Measurements from ENCODE around the gene MYO16.
"Not testable (repeated sequence)": the region's sequence is repeated elsewhere in the genome, so short reads cannot be mapped to it uniquely, and the experiment has no call there.

Gene MYO16

GRCh38 chr13:108984251-108984920 lies 355.0 kb downstream of the MYO16 start:
- DNase-seq: no peak

GRCh38 chr13:108985166-108985565 lies 355.8 kb downstream of the MYO16 start:
- DNase-seq: no peak

GRCh38 chr13:108987517-108987916 lies 358.1 kb downstream of the MYO16 start:
- DNase-seq: no peak

DNA sequence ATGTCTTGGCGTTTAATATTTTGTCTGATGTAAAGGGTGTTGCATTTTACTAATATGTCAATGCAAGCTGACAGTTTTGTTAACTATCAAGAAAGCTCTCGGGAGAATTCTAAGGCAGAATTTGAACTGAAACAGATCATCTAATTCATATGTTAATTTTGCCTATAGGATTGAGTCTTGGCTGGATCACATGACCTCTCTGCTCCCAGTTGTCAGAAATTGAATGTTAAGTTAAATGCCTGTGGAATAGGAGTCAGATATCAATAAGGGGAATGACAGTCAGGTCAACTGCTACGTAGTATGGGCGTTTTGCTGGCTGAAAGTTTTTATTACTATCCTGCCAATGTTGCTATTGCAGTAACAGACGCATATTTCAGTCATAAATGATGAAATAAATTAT lies 358.5 kb downstream of the MYO16 start:
- DNase-seq: no peak

DNA sequence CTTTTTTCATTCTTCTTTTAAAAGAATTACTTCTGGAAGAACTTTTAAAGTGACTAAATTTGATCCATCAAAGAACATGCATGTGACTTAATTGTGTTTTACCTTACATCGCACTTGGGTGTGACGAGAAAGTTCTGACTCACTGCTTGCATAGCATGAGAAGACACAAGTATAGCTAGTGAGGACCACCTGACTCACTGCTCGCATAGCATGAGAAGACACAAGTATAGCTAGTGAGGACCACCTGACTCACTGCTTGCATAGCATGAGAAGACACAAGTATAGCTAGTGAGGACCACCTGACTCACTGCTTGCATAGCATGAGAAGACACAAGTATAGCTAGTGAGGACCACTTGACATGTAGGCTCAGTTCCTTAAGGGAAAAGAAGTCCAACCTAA lies 362.0 kb downstream of the MYO16 start:
- not testable (repeated sequence) for DNase-seq

GRCh38 chr13:108993346-108993745 lies 363.9 kb downstream of the MYO16 start:
- peak in 3 of 4 experiments; percentile 6 to 18 (median 15) for DNase-seq

DNA sequence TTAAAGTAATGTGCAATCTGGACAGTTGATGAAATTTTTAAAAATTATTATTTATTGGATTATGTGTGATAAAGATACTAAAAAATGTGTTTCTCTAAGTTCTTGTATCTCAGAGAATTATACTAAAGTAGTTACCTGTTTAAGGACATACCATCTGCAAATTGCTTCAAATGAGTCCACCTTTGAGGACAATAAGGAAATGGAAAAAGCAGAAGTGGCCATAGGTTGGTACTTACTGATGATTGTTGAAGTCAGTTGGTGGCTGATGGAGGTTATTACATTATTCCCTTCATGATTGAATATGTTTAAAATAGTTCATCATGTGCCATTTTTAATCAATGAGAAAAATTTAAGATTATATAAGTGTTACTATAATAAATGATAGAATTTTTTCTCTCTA lies 367.0 kb downstream of the MYO16 start:
- DNase-seq: no peak

DNA sequence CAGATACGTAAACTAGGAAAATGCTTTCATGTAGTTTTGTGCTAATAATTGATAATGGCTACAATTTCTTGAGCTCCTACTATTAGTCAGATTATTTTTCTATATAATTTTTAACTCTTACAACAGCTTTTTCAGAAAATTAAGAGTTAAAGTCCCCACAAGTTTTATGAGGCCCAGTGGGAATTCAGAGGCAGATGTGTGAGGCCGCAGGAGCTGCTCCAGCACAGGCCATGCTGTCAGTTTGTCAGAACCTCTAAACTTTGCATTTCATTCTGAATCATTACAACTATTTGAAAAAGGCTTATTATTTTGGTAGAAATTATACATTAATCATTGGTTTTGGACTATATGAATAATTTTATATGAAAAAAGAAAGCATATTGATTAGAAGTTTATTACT lies 370.8 kb downstream of the MYO16 start:
- no peak for DNase-seq

GRCh38 chr13:109002934-109003333 lies 373.5 kb downstream of the MYO16 start:
- DNase-seq: no peak

DNA sequence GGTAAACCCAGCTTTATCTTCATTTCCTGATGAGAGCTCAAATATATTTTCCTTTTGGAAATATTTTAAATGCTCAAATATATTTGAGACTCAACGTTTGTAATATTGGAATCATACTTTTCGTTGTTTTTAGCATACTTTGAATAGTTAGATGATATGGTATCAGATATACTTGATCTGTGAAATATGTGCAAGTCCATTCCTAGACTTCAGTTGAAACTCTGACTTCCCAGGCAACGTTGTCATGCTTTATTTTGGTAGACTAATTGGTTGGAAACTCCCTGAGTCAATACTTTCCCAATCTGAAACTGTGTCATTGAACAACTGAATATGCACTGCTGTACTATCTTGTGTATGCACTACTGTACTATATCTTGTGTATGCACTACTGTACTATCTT lies 378.5 kb downstream of the MYO16 start:
- no peak for DNase-seq

GRCh38 chr13:109009756-109010155 lies 380.3 kb downstream of the MYO16 start:
- no peak for DNase-seq

DNA sequence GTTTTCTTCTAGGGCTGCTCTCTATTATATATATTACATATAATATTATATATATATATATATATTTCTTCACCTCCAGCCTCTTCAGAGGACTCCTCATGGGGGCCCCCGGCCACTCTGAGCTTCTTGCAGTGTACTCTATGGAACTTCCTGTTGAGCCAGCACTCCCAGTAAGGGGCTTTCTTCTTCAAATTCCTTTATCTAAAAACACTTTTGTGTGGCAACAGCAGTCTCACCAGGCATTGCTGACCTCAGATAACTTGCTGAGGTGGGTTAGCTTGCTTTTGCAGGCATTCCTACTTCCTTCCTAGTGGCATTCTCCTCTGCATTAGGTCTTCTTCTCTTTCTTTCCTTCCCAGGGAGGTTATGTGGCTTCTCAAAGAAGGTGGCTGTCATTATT lies 381.5 kb downstream of the MYO16 start:
- DNase-seq: no peak

- DNase-seq: no peak
These were observed 382.7 kb downstream of the MYO16 start for GRCh38 chr13:109012115-109012514.

DNA sequence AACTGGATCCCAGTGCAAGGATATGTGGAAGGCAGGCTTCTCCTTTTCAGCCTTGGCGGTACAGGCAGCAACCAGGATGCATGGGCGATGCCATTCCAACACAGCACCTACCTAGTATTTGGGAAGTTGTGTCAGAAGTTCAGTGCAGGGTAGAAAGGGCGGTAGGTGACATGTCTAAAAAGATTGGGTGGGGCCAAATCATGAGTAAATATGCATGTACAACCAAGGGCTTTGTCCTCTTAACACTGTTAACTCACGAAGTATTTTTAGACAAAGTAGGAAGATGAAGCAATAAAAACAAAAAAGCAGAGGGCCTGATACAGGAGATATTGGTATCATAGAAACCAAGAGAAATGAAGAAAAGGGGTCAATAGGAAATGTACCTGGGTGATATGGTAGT lies 392.1 kb downstream of the MYO16 start:
- no peak for DNase-seq

GRCh38 chr13:109024611-109025010 lies 395.2 kb downstream of the MYO16 start:
- no peak for DNase-seq

- no peak for DNase-seq
These were observed 396.9 kb downstream of the MYO16 start for GRCh38 chr13:109026266-109026665.

- no peak for DNase-seq
These were observed 399.2 kb downstream of the MYO16 start for GRCh38 chr13:109028624-109029023.

DNA sequence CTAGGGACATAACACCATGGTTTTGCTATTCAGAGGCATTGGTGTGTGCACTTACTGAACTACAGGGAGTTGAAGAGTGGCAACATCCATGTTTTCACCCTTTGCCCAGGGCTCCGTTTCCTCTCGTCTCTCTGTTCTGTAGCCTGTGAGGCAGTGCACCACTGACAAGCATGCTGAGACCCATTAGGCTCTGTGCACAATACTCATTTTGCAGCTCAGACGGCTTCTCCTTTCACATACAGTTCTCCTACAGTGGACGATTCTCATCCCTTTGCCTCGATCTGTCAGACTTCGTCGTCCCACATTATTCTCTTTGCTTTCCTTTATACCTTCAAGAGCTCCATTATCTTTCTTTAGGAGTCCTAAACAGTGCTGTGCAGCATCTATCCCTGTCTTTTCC lies 403.7 kb downstream of the MYO16 start:
- DNase-seq: no peak

DNA sequence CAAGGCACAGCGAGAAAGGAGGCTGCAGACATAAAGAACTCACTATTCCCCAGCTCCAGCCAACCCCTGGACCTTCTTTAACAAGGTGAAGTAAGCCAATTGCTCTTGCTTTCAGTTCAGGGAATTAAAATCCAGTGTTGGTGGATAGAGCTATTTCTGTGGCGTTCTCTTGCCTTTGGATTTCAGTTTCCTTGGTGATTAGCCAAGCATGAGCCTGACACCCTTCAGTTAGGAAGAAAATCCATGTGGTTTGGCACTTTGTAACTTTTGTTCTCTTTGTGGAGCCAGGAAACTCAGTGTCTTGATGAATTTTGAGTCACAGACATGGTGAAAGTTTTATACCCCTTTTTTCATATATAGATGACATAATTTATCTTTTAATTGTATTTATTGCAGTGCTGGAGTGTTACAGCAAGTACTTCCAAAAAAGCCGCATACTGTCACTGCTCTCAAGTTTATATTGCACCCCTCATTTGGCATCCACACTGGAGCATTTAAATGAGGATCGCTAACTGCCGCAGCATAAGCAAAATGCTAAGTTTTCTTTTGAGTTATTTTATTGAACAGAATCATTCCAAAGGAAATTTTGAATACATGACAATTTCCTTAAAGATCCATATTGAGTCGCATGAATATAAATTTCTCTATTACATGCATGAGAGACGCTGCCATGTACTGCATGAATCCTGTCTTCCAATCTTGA lies 406.8 kb downstream of the MYO16 start:
- no peak for DNase-seq

- DNase-seq: no peak
These were observed 414.2 kb downstream of the MYO16 start for GRCh38 chr13:109043636-109044035.

GRCh38 chr13:109055850-109056249 lies 426.4 kb downstream of the MYO16 start:
- no peak for DNase-seq

DNA sequence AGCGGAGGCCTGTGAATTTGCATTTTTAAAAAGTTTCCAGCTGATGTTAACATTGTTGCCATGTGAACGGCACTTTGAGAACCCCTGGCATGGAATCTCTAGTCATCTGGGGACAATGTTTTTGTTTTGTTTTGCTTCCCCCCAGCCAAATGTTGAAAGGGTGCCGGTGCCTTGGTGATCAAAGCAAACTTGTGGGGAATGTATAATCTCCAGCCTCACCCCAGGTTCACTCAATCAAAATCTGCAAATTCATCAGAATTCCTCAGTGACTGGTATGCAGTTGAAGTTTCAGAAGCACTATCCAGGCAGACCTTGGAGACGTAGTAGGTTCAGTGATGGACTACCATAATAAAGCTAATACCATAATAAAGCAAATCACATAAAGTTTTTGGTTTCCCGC lies 428.7 kb downstream of the MYO16 start:
- no peak for DNase-seq

DNA sequence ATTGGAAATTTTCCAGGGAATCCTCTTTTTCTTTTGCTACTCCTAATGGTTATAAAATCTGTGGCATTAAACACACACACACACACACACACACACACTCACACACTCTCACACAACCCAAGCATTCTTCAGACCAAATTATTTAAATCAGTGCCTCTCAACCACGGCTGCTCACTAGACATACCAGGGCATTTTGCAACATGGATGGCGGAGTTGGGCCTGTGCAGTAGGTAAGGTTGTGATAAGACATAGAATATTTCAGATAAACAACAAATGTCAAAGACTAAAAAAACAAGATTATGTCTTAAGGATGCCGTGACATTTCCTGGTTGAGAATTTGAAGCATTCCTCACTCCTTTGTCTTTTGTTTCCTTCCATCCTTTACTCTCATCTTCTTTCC lies 443.1 kb downstream of the MYO16 start:
- no peak for DNase-seq

DNA sequence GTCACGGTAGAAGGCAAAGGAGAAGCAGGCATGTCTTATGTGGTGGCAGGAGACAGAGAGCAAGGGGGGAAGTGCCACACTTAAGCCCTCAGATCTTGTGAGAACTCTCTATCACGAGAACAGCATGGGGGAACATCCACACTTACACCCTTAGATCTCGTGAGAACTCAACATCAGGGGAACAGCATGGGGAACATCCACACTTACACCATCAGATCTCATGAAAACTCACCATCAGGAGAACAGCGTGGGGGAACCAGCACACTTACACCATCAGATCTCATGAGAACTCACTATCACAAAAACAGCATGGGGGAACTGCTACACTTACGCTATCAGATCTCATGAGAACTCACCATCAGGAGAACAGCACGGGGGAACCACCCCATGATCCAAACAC lies 445.0 kb downstream of the MYO16 start:
- DNase-seq: no peak

DNA sequence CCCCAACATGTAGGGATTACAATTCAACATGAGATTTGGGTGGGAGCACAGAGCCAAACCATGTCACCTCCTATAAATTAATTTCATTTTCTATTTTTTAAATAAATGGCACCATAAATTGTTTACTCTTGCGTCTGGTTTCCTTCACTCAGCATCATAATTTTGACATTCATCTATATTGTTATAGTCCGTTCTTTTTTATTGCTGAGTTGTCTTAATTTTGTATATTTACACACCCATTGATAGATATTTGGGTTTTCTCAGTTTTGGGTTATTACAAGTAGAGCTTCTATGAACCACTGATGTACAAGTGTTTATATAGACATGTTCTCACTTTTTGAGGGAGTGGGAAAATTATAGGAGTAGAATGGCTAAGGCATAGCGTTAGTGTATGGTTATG lies 445.4 kb downstream of the MYO16 start:
- no peak for DNase-seq

Data from suppressor macrophage (primary cell).